GM18909 (cell line): ENCODE results near the gene TAF15.

ENCODE experiments used
- ATAC-seq: cut with Tn5 transposase; IDR thresholded peaks from one replicate; pipeline ENCODE4 v1.9.1; 2021; ENCODE audit warnings: mild to moderate bottlenecking; ENCODE audit not compliant: unreplicated experiment, poor library complexity

The TAF15 gene

DNA sequence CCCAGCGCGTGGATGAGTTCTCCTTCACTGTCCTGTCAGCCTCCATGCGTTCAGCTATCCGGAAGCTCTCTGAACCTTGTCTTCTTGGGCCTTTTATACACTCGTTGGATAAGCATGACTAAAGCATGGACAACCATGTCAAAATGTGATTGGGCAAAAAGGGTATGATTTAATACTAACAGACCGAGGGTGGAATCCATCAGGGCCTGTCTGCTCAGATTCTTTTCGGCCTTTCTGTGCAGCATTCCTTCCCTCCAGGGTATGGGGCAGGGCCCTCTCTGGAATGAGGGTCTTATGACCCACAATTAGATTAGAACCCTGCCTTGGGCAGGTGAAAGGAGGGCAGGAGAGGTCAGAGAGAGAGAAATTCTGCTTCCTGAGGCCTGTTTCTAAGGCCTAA is 84.9 kb downstream of the TAF15 start:
- no peak for ATAC-seq

DNA sequence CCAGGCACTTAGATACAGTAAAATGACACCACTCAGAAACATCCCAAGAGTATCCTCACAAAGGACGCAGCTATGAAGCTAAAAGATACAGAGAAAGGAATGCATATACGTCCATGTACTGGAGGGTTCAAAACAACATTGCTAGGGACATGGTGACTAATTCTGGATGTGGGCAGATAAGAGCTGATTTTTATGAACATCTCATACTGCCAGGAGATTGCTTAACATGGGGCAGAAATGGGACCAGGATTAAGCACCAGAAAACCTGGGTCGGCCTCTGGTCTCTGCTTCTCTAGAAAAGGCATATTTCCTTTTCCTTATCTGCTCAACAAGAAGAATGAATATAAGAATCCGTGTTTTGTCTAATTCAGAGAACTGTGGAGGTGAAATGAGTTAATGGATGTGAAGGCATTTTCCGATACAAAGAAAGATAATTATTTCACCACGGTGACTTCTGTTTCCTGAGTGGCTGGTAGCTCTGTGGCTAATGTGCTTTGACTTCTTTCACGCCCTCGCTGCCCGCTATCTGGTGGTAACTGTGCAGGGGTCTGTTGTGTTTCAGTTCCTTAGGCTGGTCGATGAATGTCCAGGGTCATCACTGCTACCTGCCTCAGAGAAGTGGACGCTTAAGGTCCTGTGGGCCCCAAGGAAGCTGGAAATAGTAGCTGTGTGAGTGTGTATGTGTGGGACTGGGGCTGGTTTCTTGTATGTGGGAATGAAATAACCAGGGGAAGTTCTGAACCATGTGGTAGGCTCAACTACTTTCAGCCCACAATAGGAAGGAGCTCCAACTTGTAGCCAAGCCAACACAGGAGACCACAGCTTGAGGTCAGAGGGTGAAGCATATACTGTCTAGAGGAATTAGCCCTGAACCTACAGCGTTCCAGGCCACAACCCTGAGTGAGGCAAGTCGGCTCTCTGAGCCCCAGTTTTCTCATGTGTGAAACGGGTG is 86.6 kb downstream of the TAF15 start:
- peak; percentile 56 for ATAC-seq
